Measurements from ENCODE around the gene CD8B2. TPM values are rescaled to one million over a fixed set of nuclear protein-coding genes. Genes with fewer than 3 reads are reported as not detected.
"Not testable (repeated sequence)": the region's sequence is repeated elsewhere in the genome, so short reads cannot be mapped to it uniquely, and the experiment has no call there.

Gene CD8B2
- total RNA-seq, 1 donor = not detected

- no peak overlapping the region for H3K4me3 ChIP-seq (ENCODE audit: low read depth, low read length)
- no peak for TF ChIP-seq CTCF (IDR thresholded peaks at IDR 0.05; ENCODE audit: insufficient read depth, low read length)
- DNase-seq (ENCODE audit: low read depth) = no peak
Observed at GRCh38 chr2:106555053-106555452, 67.9 kb downstream of the CD8B2 start.

GRCh38 chr2:106559786-106560185, 72.6 kb downstream of the CD8B2 start:
- DNase-seq (ENCODE audit: low read depth); H3K4me3 ChIP-seq (ENCODE audit: low read depth, low read length): not testable (repeated sequence)

GRCh38 chr2:106560773-106561172, 73.6 kb downstream of the CD8B2 start:
- TF ChIP-seq CTCF (IDR thresholded peaks at IDR 0.05; ENCODE audit: insufficient read depth, low read length) = no peak
- no peak for DNase-seq (ENCODE audit: low read depth)
- no peak overlapping the region for H3K4me3 ChIP-seq (ENCODE audit: low read depth, low read length)

- no peak overlapping the region for H3K4me3 ChIP-seq (ENCODE audit: low read depth, low read length)
- DNase-seq (ENCODE audit: low read depth) = no peak
- no peak for TF ChIP-seq CTCF (IDR thresholded peaks at IDR 0.05; ENCODE audit: insufficient read depth, low read length)
Observed at GRCh38 chr2:106561356-106561755, 74.2 kb downstream of the CD8B2 start.

GRCh38 chr2:106561803-106562202, 74.6 kb downstream of the CD8B2 start:
- H3K4me3 ChIP-seq (ENCODE audit: low read depth, low read length) = no peak overlapping the region
- no peak for TF ChIP-seq CTCF (IDR thresholded peaks at IDR 0.05; ENCODE audit: insufficient read depth, low read length)
- DNase-seq (ENCODE audit: low read depth) = no peak

GRCh38 chr2:106562268-106563186, 75.4 kb downstream of the CD8B2 start:
- TF ChIP-seq CTCF (IDR thresholded peaks at IDR 0.05; ENCODE audit: insufficient read depth, low read length) = no peak
- DNase-seq (ENCODE audit: low read depth) = no peak
- H3K4me3 ChIP-seq (ENCODE audit: low read depth, low read length) = no peak overlapping the region

- no peak for DNase-seq (ENCODE audit: low read depth)
- H3K4me3 ChIP-seq (ENCODE audit: low read depth, low read length) = no peak overlapping the region
- TF ChIP-seq CTCF (IDR thresholded peaks at IDR 0.05; ENCODE audit: insufficient read depth, low read length) = no peak
Observed at GRCh38 chr2:106563195-106563594, 76.0 kb downstream of the CD8B2 start.

Measured in fibroblast of the aortic adventitia (primary cell).